Measurements from ENCODE around the gene SASS6.

SASS6 gene

DNA sequence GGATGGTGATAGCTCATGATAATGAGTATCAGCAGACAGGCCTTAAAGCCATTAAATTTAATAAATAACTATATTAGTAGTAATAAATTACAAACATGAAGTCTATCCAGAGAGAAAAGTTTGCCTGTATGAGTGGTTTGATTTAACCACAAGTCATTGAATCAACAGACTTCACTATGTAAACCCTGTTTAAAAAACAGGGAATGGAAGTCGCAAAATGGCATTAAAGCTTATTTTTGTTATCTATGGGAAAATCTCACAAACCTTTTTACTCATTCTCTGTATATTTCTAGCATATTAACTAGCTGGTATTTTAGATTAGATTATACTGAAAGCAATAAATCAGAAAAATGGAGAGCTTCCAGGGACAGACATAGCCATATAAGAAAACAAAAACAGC lies 45.3 kb downstream of the SASS6 start:
- no peak for FAIRE-seq
- TF ChIP-seq, protein P1, sequence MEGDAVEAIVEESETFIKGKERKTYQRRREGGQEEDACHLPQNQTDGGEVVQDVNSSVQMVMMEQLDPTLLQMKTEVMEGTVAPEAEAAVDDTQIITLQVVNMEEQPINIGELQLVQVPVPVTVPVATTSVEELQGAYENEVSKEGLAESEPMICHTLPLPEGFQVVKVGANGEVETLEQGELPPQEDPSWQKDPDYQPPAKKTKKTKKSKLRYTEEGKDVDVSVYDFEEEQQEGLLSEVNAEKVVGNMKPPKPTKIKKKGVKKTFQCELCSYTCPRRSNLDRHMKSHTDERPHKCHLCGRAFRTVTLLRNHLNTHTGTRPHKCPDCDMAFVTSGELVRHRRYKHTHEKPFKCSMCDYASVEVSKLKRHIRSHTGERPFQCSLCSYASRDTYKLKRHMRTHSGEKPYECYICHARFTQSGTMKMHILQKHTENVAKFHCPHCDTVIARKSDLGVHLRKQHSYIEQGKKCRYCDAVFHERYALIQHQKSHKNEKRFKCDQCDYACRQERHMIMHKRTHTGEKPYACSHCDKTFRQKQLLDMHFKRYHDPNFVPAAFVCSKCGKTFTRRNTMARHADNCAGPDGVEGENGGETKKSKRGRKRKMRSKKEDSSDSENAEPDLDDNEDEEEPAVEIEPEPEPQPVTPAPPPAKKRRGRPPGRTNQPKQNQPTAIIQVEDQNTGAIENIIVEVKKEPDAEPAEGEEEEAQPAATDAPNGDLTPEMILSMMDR (IDR thresholded peaks at IDR 0.05; ENCODE audit: insufficient read depth, missing control alignments), result no peak
- DNase-seq (ENCODE audit: insufficient read length, low spot score), result no peak

DNA sequence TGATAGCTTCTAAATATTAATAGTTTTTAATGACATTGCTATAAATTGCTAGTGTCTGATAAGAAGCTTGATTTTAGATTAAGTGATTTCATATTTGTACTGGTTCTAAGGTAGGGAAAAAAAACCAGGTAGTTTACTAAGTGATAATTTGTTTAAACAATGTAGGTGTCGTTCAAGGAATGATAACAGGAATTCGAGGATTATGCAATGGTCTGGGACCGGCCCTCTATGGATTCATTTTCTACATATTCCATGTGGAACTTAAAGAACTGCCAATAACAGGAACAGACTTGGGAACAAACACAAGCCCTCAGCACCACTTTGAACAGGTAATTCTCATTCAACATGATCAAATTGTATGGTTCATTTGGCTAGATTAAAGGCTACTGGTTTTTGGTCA lies 52.4 kb downstream of the SASS6 start:
- TF ChIP-seq, protein P1 (IDR thresholded peaks at IDR 0.05; ENCODE audit: insufficient read depth, missing control alignments), result no peak
- no peak for DNase-seq (ENCODE audit: insufficient read length, low spot score)
- no peak for FAIRE-seq

DNA sequence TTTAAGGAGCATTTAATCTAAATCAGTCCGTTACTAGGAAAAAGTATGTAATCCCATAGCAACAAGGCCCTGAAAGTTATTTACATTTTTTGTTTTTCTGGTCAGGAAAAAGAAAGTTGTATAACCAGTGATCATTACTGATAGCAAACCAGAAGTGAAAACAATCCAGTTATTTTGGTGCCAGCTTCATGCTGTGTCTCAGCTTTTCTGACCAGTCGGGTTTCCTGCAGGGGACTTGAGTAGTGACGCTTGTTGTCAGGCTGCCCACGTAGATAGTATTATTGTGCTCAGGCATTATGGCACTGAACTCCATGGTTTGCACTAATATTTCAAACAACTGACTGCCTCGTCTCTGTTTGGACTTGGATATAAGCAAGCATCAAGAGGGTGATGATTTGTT lies 55.2 kb downstream of the SASS6 start:
- DNase-seq (ENCODE audit: insufficient read length, low spot score), result no peak
- TF ChIP-seq, protein P1 (IDR thresholded peaks at IDR 0.05; ENCODE audit: insufficient read depth, missing control alignments), result no peak
- peak; percentile 21 for FAIRE-seq

DNA sequence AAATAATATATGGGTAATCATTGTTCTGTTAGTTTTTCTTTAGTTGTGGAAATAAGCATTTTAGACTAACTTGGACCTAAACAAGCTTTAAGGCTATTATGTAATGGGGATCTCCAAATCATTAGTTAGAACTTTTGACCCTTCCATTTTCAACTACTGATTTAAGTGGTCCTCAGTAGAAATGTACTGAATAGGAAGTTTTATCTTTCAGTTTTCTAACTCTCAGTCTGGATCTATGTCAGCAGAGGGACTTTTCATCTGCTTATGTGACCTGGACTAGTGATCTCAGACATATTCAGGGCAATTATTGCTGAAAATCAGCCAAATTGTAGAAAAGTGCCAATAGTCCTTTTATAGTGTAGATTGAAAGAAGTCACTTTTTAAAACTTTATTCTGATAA lies 56.0 kb downstream of the SASS6 start:
- FAIRE-seq (no peak), DNase-seq (ENCODE audit: insufficient read length, low spot score) (no peak)
- TF ChIP-seq, protein P1 (IDR thresholded peaks at IDR 0.05; ENCODE audit: insufficient read depth, missing control alignments), result no peak

DNA sequence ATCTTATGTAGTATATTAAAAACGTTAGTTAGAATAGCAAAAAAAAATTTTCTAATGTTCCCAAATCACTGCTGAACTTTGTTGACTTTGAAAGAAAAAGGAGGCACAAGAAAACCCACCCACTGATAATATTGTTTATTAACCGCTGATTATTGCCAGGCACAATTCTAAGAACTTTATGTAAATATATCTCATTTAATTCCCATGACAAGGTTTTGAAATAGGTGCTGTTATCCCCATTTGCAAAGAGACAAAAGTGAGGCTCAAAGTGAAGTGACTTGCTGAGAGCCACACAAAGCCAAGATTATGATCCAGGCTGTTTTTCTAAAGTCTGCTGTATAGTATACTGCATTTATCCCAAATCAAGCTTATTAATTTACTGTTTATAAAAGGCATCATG lies 56.4 kb downstream of the SASS6 start:
- no peak for FAIRE-seq
- TF ChIP-seq, protein P1 (IDR thresholded peaks at IDR 0.05; ENCODE audit: insufficient read depth, missing control alignments), result no peak

DNA sequence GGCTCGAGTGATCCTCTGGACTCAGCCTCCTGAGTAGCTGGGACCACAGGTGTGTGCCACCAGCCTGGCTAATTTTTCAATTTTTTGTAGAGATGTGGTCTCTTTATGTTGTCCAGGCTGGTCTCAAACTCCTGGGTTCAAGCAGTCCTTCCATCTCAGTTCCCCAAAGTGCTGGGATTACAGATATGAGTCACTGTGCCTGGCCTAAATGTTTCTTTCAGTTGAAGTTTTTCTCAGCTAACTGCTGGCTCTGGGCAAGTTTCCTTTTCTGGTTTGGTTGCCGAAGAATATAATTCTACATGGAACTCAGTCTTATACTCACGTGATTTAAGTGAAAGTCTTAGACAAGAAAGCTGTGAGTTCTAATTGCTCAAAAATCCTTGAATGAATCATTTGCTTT lies 57.0 kb downstream of the SASS6 start:
- no peak for DNase-seq (ENCODE audit: insufficient read length, low spot score)
- no peak for FAIRE-seq
- TF ChIP-seq, protein P1 (IDR thresholded peaks at IDR 0.05; ENCODE audit: insufficient read depth, missing control alignments), result no peak

More for the DNA sequence above, 56.4 kb downstream of the SASS6 start:
- no peak for DNase-seq (ENCODE audit: insufficient read length, low spot score)

DNA sequence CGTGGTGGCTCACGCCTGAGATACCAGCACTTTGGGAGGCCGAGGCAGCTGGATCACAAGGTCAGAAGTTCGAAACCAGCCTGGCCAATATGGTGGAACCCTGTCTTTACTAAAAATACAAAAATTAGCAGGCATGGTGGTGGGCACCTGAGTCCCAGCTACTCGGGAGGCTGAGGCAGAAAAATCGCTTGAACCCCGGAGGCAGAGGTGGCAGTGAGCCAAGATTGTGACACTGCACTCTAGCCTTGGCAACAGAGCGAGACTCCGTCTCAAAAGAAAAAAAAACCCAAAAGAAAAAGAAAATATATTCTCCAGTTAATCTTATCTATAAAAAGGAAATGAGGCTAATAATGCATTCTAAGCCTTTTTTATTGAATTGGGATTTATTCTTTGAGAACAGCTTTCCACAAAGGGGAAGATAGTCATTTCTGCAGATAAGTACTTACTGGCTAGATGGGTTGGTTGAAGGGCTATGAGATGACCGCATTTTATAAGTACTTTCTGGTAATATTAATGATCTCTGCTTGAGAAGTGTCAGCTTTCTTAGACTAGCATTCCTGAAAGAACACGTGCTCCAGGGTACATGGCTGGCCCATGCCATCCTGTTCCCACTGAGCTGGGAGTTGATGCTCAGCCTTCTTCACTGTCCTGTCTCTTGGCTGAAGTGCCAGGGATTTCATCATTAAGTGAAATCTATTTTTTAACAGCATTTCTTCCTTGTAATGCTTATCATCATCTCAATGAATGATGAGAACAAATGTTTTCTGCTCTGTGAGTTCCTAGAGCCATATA lies 57.9 kb downstream of the SASS6 start:
- TF ChIP-seq, protein P1 (IDR thresholded peaks at IDR 0.05; ENCODE audit: insufficient read depth, missing control alignments), result no peak
- FAIRE-seq (no peak), DNase-seq (ENCODE audit: insufficient read length, low spot score) (no peak)

Measured in D721Med (cell line).